NAMALWA (cell line): ENCODE data around the gene USP3.
A peak's percentile ranks its signal among the peaks of the same experiment; 100 is the strongest.
"Not testable (repeated sequence)": the region's sequence is repeated elsewhere in the genome, so short reads cannot be mapped to it uniquely, and the experiment has no call there.

Experiments
- DNase-seq: peaks from one replicate; pipeline ENCODE4 v3.0.0-alpha.2; 2015; ENCODE audit warnings: low spot score

Gene USP3

DNA sequence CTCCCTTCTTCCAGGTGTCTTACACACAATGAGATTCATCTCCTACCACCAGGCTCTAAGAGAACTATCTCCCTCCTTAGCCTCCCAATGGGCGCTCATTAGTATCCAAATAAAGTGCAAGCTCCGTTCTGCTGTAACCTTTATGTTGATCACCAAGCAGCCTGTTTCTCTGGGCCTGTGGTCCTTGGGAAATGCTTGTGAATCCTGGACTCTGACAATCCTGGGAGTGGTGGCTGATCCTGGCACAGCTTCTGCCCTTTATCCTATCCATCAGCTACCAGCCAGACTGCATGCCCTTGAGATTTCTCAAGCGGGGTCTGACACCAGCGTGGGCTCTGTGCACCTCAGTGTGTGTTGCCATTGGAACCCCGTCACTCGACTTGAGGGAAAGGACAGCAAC lies 26.1 kb upstream of the USP3 start:
- no peak for DNase-seq

DNA sequence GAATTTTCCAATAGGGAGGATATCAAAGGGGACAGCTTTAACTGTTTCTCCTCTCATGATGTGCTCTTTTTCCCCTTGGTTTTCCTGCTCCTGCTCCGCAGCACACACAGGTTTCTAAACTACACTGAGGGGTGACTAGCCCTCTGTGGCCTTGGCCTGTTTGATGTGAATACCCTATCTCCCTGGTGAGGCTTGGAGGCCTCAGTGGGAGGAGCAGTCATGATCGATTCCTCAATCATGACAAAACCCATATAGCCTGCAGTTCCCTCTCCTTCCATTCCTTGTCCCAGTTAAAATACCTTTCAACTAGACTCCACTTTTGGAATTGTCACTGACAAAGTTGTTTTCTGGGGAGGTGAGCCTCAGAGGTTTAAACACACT lies 24.0 kb upstream of the USP3 start:
- DNase-seq, result no peak

DNA sequence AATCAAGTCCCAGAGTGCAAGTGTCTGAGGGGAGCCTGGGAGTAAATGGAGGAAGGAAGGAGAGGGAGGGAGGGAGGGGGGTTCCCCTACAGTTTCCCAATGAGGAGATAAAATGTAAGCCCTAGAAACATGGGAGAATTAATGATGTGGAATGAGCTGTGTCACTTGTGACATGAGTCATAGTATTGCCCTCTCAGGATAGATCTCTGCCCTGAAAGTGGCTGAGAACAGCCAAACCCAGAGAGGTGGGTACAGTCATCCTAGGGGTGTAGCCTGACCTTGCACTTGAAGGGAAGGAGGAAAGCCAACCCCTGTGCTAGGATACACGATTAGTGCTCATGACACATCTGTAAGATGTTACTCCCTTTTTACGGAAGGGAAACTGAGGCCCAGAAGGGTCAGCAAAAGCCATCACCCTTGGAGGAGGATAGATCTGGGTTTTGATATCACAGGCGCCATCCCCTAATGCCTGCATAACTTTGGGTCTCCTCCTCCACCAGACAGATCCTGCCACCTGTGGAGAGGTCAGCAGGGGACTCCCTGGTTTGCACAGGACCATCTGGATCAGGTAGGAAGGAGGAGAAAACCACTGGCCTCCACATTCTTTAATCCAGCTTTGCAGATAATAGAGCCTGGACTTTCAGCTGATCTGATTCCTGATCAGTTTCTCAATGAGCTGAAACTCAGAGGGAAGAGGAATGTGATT lies 23.1 kb upstream of the USP3 start:
- no peak for DNase-seq

DNA sequence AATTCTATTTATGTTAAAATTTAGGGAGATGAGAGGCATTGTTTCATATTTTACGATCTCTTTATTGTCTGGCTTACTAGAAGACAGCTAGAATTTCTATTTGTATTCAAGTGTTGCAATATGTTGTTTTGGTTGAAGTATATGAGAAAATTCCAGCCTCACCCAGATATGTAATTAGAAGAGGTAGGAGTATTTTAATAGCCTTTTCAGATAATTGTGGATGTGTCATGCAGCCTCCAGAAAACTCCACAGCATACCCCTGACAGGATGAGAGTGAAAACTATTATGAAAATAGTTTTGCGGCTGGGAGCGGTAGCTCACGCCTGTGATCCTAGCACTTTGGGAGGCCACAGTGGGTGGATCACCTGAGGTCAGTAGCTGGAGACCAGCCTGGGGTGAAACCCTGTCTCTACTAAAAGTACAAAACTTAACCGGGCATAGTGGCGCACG lies 21.5 kb upstream of the USP3 start:
- no peak for DNase-seq

DNA sequence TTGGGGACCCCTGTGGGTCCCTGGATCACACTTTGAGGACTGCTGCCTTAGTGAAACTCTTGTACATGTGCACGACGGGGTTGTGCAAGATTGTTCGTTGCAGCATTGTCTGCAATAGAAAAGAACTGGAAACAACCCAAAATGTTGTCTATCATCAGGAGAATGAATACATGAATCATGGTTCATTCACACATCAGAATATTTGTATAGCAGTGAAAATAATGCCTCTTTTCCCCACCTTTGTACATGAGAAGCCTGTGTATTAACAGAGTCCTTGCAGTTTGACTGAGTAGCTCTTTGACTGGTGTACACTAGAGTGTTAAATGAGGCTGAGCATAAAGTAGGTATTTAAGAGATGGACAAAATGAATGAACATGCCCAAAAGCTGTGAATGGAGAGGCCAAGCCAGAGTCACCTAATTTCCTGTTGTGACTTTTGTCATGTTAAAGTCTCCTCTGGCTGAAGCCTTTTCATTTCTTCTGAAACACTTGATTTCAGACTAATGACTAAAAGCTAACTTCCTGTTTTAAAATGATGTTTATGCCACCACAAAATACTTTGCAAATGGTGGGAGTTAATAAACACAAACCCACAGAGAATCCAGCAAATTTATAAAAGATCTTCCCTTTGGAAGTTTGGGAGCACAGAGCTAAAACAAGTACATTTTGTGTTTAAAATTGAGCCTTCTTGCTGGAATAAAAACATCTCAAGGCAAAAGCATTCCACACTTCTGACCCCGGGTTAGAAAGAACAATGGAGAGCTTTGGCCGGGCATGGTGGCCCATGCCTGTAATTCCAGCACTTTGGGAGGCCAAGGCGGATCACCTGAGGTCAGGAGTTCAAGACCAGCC lies 20.6 kb upstream of the USP3 start:
- no peak for DNase-seq

- DNase-seq, result no peak
Measured at GRCh38 chr15:63484433-63485186, 19.8 kb upstream of the USP3 start.

DNA sequence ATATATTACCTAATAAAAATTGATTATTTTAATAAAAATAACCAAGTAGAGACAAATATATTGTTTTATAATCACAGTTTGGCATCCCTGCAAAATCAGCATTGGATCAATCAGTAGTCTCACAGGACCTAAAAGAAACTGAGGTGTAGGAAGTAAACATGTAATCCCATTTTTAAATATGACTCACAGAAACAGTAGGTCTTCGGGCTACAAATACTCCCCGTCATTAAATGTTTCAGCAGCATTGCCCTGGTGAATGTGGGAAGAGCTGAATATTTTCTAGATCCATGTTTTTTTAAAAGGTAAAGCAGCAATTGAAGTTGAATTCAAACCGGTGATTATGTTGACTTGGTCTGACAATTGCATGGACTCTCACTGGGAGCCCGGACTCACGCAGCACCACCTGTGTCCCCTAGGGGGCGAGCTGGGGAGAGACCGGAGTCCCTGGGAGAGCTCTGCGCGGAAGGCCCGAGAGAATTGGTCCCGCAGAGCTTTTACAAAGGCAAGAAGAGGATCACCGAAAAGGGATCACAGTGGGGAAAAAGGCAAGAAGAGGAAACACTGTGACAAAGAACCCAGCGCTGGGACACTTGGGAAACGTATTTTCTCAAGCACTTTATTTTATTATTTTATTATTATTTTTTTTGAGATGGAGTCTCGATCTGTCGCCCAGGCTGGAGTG lies 17.2 kb upstream of the USP3 start:
- peak; percentile 82 for DNase-seq

DNA sequence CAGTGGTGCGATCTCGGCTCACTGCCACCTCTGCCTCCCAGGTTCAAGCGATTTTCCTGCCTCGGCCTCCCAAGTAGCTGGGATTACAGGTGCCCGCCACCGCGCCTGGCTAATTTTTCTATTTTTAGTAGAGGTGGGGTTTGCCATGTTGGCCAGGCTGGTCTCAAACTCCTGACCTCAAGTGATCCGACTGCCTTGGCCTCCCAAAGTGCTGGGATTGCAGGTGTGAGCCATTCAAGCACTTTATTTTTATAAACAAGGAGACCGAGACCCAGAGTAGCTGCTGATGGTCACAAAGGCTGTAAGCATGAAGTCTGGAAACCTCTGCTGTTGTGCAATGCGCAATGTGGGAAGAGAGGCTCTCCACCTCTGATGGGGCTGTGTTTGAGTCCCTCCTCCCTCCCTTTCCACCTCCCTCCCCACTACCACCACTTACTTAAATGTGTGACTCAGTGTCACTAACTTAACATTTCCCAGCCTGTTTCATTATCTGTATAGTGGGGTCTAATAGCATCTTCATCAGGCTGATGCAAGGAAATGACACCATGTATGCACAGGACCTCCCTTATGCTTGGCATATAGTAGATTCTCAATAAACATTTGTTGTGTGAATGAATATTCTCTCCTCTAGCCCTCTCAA lies 16.5 kb upstream of the USP3 start:
- not testable (repeated sequence) for DNase-seq

DNA sequence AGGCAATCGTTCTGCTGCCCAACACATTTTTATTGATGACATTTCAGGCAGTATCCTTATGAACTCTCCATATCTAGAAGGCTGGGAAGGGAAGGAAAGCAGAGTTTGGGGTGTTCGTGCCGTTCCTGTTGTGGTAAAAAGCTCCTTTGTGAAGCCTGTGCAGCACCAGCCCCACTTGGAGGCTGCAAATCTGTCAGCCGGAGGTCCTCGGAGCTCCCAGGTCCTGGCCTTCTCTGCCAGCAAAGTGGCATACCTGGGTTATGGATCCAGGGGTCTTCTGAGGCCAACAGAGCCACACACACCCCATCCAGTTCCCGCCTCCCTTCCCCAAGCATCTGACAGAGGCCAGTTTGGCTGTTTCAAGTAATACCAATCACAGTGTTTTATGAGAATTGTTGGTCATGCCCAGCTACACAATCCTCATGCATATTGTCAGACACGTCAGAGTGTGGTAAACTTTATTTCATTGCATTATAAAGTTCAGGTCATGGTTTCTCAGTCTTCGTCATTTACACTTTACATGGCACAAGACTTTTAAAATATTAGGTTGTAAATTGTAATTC lies 15.9 kb upstream of the USP3 start:
- no peak for DNase-seq

- no peak for DNase-seq
Measured at GRCh38 chr15:63489352-63489751, 15.0 kb upstream of the USP3 start.

GRCh38 chr15:63490345-63491034 lies 13.9 kb upstream of the USP3 start:
- DNase-seq, result no peak

DNA sequence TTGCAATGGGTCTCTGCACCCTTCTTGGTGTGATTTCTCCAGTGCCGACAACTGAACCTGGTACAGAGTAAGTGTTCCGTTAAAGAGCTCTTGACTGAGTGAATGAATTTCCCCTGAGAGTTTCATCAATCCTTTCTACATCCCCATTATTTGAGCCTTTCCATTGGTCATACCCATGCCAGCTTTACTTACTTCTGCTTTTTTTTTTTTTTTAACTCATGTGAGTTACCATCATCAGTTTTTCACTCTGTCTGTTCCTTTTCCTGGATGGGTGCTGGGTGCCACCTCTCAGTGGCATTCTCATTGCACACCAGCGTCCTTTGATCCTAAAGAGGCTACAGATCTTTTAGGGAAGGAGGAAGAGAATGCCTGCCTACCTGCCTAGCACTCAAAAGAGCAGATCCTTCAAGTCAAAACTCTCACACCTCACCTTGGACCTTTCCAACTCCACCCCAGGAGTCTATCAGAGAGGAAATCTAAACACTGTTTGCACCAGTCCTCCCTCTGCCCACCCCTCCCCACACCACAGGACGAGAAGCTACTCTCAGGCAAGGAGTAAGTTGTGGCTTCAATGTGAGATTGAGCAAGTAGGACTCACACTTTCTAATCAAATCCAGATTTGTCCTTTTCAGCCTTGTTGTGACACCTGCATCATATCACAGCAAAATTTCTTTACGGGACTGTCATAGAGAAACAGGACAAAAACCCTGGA lies 13.1 kb upstream of the USP3 start:
- peak; percentile 51 for DNase-seq

GRCh38 chr15:63491979-63492378 lies 12.4 kb upstream of the USP3 start:
- DNase-seq, result no peak

- DNase-seq, result no peak
Measured at GRCh38 chr15:63492541-63493077, 11.8 kb upstream of the USP3 start.

DNA sequence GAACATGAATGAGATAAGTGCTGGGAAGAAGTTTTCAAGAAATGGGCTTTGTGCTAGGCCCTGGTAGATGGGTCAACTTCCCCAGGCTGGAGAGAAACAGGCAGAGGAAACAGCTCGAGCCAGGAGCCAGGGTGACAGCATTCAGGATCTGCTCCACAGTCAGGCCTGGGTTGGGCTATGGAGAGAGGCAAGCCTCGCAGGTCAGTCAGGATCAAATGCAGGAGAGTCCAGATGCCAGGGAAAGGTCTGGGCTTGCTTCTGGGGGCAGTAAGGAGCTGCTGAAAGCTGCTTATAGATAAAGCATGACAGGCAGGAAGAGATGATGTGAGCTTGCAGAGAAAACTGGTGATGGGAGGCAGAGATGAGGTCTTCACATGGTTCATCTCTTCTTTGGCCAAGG lies 11.0 kb upstream of the USP3 start:
- DNase-seq, result no peak

DNA sequence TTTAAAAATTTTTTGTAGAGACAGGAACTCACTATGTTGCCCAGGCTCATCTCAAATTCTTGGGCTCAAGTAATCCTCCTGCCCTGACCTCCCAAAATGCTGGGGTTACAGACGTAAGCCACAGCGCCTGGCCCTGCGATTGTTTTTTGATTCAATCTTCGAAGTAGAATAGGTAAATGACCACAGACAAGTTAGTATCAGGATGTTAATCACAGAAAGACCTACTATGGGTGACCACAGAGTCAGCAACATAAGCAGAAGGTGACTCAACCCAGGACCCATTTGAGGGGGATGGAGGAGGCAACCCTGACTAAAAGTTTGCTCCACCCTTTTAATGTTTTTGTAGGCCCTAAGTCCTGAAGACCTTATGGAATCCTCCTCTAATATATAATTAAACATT lies 10.0 kb upstream of the USP3 start:
- DNase-seq, result no peak

DNA sequence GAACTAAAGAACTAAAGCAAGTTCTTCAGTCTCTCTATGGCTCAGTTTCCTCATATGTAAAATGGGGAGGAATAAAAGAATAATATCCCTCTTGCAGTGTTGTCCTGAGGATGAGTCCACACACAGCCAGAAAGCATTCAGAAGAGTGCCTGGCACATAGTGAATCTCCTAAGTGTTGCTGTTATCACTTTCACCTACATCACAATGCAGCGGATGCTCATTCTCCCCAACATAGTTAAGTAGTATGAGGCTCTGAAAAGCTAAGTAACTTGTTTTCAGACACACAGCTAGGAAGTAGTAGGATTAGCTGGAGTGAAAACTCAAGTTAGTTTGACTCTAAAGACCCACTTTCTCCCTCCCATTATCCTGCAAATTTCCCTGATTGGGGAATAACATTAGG lies 9.1 kb upstream of the USP3 start:
- no peak for DNase-seq

- no peak for DNase-seq
Measured at GRCh38 chr15:63495780-63496488, 8.5 kb upstream of the USP3 start.
